GM18873 (cell line): Measurements from ENCODE around the gene C11orf58.

ENCODE experiments used
- ATAC-seq: cut with Tn5 transposase; IDR thresholded peaks from one replicate; pipeline ENCODE4 v1.9.1; 2021; ENCODE audit warnings: mild to moderate bottlenecking, moderate library complexity, moderate number of reproducible peaks; ENCODE audit not compliant: unreplicated experiment, low FRiP score

C11orf58 gene

DNA sequence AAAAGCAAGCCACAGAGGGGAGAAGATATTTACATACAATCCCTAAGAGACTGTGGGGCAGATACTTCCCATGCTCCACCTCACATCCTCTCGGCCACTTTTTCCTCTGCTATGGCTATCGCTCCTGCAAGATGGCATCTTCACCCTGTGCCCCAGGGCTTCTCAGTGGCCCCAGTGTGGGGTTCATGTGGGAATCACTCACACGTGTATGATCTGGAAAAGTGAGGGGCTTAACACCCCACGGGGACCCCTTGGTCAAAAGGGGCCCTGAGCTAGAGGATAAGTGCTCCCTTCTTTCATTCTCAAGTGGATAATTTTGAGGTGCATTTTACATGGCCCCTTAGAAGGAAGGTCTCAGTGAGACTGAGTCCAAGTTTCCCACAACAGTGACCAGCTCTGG is 28.7 kb downstream of the C11orf58 start:
- no peak for ATAC-seq

DNA sequence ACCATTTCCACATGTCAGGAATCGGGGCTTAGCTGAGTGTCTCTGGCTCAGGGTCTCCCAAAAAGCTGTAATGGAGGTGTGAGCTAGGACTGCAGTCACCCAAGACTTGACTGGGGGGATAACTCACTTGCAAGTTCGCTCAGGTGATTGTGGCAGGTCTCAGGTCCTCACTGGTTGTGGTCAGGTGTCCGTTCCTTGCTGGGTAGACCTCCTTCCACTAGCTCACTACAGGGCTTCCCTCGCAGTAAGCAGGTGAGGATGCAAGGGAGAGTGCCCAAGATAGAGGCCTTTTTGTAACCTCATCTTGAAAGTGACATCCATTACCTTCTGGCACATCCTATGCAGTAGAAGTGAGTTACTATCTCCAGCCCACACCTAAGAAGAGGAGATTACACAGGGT is 29.5 kb downstream of the C11orf58 start:
- no peak for ATAC-seq

DNA sequence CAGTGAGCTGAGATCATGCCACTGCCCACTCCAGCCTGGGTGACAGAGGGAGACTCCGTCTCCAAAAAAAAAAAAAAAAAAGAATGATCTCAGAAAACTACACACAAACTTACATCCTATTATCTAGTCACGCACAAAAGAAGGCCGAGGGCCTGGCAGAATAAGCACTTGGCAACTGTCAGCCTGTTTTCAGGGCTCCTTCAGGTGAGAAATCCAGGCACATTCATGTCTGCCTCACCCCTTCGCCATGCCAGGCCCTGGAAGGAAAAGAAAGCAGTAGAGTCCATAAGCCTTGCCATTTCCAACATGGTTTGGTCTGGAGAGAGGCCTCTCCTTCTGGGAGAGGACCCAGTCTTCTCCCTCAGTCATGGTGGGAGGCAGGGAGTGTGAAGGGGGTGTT is 30.9 kb downstream of the C11orf58 start:
- ATAC-seq, result no peak

DNA sequence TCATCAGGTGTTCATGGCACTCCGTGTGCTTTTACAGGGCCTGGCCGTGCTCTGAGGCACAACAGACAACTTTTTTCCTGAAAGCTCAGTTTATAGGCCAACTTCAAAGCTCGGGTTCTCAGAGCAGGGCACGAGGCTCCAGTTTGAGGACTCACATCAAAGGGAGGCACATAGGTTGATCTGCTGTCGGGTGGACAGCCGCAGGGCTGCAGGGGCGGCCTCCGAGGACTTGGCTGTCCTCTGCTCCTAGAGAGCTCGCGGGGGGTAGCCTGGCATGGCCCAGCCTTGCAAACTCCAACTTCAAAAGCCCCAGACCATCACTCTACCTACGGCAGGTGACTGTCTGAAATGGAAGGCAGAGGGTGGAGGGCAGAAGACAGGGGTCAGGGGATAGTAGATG is 31.6 kb downstream of the C11orf58 start:
- ATAC-seq, result no peak

DNA sequence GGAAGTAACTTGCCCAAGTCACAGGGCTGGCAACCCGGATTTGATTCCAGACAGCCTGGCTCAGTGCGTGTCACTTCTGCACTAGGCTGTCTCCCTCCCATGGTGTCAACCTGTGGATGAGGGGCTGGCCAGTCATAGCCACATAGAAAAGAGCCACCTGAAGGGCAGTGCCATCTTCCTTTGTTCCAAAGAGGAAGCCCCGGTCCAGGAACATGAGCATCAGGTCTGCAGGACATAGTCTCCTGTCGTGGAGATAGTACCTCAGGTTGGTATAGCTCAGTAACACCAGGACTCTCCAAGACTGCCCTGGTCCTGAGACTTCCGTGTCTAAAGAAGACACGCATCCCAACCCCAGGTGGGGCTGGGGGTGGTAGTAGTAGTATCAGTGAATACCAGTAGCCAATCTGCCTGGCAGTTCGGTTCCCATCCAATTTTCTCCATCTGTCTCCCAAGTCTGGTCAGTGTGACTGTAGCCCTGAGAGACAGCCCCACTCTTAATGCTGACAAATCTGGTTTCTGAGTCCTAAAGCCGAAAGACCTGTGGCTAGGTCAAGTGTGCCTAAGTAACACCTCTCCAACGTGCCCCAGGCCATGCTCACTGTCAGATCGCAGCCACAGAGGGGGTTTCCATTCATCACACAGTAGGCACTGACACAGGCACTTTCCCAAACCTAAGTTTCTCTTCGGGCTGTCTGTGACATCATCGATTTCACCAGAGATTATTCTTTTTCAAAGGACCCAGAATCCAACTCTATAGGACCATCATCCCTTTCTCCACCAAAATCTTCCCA is 33.1 kb downstream of the C11orf58 start:
- ATAC-seq, result no peak

DNA sequence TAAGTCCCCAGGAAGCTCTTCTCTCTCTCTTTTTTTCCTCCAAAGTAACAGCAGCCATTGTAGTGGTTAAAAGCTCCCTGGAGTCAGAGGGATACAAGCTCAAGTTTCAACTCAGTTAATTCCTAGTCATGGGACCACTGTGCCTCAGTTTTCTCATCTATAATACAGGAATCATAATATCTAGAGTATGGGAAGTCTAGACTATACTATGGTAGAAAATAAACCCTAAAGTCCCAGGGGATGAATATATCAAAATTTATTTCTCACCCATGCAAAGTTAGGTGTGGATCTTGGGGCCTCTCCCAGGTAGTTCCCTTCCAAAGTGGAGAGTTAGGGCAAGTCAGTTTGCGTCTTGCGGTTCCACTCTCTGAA is 33.7 kb downstream of the C11orf58 start:
- no peak for ATAC-seq

DNA sequence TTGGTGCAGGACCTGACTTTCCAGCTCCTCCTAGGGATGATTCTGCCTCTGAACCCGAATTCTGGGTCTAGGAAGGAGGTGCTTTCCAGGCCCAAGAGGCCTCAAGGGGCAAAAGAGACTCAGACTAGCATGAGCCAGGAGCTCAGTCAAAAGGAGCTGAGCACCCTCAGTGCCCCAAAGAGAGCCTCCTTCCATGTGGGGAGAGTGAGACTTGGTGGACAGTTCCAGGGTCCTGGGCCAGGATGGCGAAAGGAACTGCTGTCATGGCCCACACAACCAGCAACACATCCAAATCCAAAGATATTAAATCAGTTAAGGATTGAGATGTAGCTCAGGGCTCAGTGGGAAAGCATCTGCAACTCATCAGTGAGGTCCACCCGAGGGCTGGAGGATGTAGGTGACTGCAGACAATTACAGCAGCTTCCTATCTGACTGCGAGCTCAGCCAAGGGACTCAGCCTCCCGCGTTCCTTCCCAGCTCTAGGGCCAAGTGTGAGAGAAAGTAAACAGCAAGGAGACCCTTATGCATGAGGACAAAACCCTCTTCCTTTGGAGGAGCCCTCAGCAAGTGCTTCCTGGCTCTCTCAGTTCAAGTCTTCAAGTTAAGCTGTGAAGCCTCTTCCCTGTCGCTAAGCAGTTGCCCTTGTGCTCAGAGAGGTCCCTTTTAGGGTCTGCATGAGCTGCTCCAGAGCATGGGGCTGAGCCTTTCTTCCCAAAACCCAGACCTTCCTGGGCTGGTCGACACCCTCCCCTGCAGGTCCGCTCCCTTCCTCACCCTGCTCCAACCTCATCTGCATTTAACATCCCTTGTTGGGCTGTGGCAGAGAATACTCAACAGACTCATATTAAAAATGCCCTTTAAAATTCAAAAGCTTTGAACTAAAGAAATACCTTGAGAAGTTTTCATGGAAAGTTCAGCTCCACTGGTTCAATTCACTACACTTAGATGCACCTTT is 35.8 kb downstream of the C11orf58 start:
- ATAC-seq, result no peak

DNA sequence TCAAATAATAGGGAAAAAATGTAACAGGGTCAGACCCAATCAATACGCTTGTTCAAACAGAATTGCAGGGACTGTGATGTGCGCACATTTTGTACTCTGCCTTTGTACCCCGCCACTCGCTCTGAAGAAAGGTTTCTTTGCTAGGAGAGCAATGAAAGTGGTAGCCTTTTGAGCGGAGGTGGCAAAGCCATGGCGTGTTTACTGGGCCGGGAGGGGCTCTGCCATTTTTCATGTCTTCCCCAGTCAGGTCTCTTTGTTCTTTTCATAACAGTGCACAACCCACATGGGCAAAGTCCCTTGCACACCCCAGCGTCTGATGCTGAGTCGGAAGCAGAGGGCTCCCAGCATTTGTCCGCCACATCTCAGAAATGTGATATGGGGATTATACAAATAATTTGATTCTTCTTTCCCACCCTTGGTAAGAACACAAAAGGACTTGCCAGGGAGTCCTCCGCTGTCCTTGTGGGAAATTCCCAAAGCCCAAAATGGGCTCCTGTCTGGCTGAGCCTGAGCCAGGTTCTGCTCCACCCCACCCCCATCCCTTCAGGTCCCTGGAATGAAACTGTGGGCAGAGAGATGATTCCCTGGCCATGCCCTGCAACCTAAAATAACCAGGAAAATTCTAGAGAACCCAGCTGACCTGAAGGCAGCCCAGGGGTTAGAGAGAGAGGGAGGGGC is 36.6 kb downstream of the C11orf58 start:
- no peak for ATAC-seq

DNA sequence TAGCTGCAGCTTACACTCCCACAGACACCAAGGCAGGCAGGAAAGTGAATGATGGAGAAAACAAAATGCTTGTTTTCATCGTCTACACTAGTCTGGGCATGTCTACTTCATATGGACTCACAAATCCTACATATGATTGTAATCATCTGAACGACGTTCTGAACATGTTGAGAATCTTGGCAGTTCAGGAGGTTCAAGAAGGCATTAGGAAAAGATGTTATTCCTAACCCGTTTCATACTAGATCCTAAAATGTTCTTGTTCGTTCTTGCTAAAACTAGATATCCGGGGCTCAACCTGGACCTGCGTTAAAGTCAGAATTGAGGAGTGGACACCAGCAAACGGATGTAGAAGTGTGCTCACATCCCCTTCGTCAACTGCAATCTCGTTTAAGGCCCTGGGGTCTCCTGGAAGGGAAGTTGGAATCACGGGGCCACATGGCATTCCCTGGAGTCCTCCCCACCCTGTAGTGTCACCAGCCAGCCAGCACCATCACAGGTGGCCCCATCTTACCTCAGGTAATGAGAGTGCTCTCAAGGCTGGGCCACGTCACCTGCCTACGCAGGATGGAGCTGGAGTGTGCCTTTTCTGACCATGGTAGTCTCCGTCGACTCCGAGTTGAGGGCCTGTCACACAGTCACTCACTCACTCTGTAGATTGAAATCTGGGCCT is 37.3 kb downstream of the C11orf58 start:
- ATAC-seq, result no peak

DNA sequence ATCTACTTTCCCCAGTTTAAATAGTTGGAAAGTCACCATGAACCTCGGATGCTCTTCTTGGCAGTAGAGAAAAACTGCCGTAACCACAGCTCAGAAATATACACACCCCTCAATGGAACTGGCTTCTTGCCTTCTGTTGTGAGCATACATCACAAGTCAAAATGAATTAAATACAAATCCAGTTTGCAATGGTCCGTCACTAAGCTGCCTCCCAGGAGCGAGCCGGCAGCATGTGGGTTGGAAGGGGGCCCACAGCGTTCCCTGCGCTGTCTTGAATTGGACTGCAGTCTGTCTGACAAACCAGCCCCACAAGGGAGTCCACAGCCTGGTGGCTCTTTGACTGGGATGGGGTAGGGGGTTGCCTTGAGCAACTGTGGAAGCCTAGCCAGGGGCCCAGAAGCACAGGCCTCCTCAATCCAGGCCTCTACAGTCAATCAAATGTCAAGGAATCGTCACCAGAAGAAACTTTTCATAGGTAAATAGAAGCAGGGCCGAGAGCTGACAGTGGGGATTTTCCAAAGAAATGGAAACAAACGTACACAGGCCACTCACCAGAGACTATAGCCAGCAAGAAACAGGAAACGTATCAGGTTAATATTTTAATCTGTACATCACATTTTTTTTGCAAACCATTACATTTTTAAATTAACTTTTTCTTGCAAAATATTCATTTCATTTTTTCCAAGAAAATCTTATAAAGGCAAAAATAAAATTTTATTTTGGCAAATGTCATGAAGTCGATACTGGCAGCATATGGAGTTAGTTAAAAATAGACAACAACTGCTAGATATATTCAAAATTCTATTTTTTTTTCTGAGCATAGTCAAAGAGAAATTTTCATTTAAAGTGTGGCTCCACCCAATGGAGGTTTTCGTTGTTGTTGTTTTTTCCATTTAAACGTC is 38.5 kb downstream of the C11orf58 start:
- no peak for ATAC-seq

DNA sequence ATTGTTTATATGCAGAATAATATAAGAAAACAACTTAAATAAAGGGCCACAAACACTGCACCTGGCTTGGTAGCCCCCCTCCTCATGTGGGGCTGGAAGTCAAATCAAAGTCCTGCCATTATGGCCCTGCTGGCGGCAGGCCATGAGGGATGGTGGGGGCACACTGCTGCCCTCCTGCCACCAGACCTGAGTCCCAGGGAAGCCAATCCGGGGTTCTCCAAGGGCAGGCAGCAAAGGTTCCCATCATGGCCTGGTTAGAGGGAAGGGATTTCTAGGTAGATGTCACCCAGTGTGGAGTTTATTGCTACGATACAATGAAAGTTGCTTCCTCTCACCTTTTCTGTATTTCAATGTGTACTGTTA is 39.1 kb downstream of the C11orf58 start:
- no peak for ATAC-seq

DNA sequence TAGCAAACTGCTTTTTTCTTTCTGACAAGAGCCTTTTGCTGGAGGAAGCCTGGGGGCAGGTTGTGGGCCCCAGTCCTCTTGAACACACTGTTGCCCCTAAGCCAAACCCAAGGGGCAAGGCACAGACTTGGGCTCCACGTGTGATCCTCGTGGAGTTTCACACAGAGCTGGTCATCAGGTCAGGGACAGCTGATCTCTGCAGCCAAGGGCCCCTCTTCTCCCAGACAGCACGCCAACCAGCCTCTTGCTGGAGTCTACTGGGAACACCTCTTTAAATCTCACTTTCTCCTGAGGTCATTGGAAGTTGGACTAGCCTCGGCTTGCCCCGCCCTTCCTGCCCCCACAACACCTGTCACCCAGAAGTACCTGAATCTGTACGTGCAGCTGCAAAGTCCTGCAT is 39.8 kb downstream of the C11orf58 start:
- ATAC-seq, result no peak

DNA sequence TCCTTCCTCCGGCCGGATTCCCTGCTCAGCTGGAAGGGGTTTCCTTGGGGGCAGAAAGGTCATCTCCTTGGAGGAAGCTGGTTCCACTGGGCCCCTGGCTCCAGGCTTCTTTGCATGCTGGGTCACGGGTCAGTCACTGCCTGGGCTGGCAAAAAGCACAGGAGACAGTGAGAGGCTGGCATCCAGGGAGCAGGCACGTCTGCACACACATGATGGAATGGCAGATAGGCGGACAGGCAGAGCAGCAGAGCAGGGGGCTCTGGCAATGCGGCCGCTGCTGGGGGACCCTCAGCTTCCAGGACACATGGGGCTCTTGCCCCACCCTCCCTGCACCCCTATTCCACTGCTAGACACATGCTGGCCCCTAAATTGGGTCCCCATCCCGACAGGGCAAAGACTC is 40.4 kb downstream of the C11orf58 start:
- no peak for ATAC-seq

DNA sequence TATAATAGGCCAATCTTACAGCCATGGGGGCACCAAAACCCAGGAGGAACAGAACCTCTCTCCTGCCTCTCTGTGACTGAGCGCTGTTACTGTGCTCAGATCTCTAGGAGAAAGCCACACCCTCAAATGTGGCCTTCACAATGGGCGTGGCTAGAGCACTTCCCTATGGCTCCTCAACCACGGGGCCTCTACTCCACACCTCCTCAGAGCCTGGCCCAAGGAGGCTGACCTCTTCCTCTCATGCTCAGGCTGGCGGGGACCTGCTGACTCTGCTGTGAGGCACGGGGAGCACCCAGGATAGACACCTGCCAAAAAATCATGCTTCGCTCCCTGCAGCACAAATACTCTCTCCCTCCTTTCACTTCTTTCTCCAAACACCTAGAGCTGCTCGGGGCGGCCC is 41.0 kb downstream of the C11orf58 start:
- ATAC-seq, result no peak

DNA sequence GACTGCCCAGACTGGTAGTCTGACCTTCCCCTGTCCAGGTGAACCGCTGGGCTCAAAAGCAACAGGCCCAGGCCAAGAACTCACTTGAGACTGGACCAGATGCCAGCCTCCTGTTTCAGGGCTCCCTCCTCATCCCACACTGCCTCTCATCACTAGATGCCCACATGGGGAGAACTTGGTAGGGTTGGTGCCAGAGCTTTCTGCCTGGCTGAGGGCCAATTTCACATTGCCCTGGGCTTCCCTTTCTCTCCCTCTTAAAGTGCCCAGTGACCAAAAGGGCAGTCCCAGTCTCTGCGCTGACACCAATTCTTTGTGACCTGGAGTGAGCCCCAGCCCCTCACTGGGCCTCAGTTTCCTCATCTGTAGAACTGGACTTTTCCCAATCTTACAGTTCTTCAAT is 41.7 kb downstream of the C11orf58 start:
- ATAC-seq, result no peak

DNA sequence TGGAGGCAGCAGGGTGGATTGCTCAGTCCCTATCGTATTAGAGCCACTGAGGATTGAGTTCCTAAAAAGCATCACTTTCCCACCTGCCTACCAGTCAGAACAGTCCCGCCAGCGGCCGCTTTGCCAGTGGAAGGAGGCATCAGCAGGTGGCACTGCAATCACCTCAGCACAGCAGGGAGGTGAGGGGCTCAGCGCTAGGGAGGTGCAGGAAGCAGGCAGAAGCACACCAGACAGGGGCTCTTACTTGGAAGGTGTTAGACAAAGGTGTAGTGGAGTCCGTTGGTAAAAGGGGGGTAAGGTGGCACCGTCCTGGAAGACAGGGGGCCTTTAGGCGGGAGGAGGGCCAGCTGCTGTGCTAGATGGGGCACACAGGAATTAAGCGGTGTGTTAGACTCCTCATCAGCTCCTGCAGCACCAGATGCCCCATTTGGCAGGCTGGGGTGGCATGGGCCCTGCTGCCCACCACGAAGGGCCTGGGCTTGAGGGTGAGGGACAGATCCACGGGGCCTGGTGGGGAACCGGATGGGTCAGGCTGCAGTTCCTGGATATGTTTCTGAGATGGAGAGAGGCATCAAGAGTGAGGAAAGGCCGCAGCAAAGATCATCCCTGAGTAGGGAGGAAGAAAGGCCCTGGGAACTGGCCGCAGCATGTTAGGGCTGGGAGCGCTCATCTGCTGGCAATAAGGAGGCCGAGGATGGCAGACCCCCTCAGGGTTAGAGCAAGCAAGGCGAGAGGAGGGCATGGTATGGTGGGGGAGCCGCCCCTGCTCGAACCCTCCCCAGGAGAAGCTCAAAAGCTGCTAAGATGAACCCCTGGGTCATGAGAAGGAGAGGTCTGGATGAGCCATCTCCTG is 42.5 kb downstream of the C11orf58 start:
- ATAC-seq, result no peak

DNA sequence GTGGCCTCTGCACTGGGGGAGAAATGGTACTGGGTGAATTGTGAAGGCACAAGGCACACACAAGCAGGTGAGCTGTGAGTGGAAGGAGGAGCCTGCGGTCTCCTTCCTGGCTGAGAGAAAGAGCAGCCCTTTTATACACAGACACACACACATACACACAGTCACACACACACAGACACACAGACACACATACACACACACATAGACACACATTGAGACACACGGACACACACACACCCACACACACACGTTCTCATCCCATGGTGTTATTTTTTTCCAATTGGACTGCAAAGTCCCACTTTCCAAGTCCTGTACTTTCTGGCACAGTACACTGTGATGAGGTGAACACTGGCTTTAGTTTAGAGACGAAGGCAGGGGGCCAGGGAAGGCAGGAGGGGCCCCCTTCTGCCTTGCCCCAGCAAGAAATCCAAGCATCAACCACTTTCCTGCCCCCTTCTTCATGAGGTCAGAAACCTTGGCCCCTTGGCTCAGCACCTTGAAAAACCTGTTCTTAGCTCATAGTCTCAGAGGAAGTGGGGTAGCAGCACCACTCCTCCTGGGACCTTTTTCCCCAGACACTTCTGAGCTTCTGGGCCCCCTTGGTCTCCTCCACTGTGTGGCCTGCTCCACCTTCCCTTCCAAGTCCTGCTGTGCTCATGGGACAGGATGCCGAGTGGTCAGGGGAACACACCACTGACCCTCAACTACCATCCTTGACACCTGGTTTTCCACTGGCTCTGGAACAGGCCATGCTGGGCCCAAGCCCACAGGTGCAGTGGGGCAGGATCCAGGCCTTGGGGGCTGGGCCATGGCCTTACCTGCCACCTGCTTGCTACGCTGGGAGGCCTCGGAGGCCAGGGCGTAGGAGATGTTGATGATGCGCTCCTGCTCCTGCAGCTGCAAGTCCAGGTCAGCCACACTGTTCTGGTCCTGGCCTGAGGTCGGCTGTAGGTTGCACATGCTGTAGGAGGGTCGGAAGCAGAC is 43.8 kb downstream of the C11orf58 start:
- ATAC-seq, result no peak
